WERI-Rb-1 (cell line): Measurements from ENCODE around the gene RUNX2.

Experiments
- DNase-seq: peaks from one replicate; pipeline ENCODE4 v3.0.0-alpha.2; 2020
- H3K27ac ChIP-seq: fragments of 250-450 bp; sonication (Bioruptor Pico); 2 replicates; pipeline ENCODE4 v1.5.1; 2020; ENCODE audit warnings: mild to moderate bottlenecking, moderate library complexity
- H3K27me3 ChIP-seq: fragments of 250-450 bp; sonication (Bioruptor Pico); 2 replicates; pipeline ENCODE4 v1.5.1; 2021; ENCODE audit warnings: mild to moderate bottlenecking, low read depth, moderate library complexity; ENCODE audit not compliant: insufficient read depth, severe bottlenecking
- H3K36me3 ChIP-seq: fragments of 250-450 bp; sonication (Bioruptor Pico); 2 replicates; pipeline ENCODE4 v1.5.1; 2020; ENCODE audit warnings: mild to moderate bottlenecking, moderate library complexity
- H3K4me3 ChIP-seq: 2 replicates; pipeline ENCODE4 v1.5.1; 2011; ENCODE audit warnings: low read depth, mild to moderate bottlenecking, control low read depth, low read length
- H3K9me3 ChIP-seq: fragments of 250-450 bp; sonication (Bioruptor Pico); 2 replicates; pipeline ENCODE4 v1.5.1; 2021; ENCODE audit warnings: mild to moderate bottlenecking, moderate library complexity; ENCODE audit not compliant: severe bottlenecking
- TF ChIP-seq, protein P1 (sequence below): IDR thresholded peaks from 2 replicates; pipeline ENCODE4 v1.5.1; 2011; ENCODE audit warnings: low read depth, mild to moderate bottlenecking, control low read depth, inconsistent platforms, low read length

RUNX2 gene

DNA sequence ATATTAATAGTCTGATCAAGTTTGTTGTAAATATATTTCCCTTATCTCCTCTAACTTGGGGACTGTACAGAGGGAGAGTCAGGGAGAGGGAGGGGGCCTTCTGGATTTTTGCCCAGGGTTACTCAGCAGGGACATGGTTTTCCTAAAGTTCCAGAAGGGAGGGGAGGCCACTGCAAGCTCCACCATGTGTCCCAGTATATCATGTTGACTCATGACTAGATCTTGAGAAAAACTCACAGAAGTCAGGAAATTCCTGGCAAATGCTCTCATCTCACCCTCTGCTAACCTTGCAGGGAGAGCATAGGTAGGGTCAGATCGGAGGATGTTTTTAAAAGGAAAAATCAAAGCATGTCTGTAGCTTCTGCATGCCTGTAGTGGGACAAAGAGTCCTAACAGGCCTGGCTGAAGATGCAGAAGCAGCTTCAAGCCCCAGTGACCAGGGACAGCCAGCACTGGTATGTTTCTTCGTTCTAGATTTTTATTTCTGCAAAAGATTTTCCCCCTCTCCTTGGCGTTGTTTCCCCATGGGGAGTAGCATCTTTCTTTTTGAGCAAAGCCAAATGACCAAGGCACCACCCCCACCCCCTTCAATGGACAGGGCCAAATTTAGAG lies 322.5 kb downstream of the RUNX2 start:
- H3K4me3 ChIP-seq: no peak overlapping the region
- H3K27ac ChIP-seq: no peak overlapping the region
- no peak for DNase-seq

GRCh38 chr6:45651301-45651700 lies 323.2 kb downstream of the RUNX2 start:
- Histone ChIP-seq H3K4me3 (no peak overlapping the region), H3K27me3 (no peaks in the 10 kb centered on the region), H3K27ac (no peak overlapping the region), H3K36me3 (no peaks in the 10 kb centered on the region), H3K9me3 (no peaks in the 10 kb centered on the region)
- DNase-seq: no peak
- TF ChIP-seq, protein P1, sequence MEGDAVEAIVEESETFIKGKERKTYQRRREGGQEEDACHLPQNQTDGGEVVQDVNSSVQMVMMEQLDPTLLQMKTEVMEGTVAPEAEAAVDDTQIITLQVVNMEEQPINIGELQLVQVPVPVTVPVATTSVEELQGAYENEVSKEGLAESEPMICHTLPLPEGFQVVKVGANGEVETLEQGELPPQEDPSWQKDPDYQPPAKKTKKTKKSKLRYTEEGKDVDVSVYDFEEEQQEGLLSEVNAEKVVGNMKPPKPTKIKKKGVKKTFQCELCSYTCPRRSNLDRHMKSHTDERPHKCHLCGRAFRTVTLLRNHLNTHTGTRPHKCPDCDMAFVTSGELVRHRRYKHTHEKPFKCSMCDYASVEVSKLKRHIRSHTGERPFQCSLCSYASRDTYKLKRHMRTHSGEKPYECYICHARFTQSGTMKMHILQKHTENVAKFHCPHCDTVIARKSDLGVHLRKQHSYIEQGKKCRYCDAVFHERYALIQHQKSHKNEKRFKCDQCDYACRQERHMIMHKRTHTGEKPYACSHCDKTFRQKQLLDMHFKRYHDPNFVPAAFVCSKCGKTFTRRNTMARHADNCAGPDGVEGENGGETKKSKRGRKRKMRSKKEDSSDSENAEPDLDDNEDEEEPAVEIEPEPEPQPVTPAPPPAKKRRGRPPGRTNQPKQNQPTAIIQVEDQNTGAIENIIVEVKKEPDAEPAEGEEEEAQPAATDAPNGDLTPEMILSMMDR: no peak

More for the DNA sequence above, 322.5 kb downstream of the RUNX2 start:
- Histone ChIP-seq H3K9me3 (no peaks in the 10 kb centered on the region), H3K27me3 (no peaks in the 10 kb centered on the region), H3K36me3 (no peaks in the 10 kb centered on the region)
- TF ChIP-seq, protein P1: no peak

DNA sequence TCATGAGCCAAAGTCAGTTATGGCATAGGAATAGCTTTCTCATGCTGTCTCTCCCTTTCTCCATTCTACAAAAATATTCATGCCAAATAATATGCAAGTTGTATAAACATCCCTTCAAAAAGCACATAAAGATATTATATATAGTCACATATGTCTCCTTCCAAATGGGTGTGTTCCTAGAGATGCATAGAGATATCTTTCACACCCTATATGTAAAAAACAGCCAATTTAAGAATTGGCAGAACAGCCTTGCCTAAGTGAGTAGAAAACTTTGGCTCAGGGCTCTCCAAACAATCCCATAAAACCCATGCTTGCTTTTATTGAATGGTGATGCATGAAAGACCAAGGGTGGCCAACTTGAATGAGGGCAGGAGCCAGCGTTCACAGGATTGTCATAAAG lies 324.3 kb downstream of the RUNX2 start:
- Histone ChIP-seq H3K9me3 (peaks cover 3% of the 10 kb centered on the region), H3K36me3 (no peaks in the 10 kb centered on the region), H3K27ac (no peak overlapping the region), H3K27me3 (no peaks in the 10 kb centered on the region), H3K4me3 (no peak overlapping the region)
- TF ChIP-seq, protein P1: no peak
- no peak for DNase-seq

GRCh38 chr6:45653117-45653883 lies 325.2 kb downstream of the RUNX2 start:
- Histone ChIP-seq H3K27ac (no peak overlapping the region), H3K27me3 (no peaks in the 10 kb centered on the region), H3K9me3 (peaks cover 3% of the 10 kb centered on the region), H3K36me3 (no peaks in the 10 kb centered on the region), H3K4me3 (no peak overlapping the region)
- TF ChIP-seq, protein P1: no peak
- DNase-seq: no peak

DNA sequence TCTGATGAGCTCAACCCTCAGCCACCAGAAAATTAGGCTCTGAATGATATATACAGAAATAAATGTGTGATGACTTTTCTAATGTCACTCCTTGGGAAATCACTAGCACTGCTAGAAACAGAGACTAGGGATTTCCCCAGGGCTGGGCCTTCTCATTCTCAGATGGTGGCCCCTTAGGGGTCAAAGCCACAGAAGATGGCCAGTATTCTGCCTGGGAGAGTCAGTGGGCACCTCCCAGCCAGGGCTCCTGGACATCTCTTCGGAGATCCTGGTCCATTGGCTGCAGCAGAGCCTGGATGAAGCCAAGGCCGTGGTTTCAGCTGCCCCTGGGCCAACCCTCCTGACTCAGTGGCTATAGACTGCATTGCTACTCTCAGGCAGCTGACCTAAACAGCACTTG lies 326.5 kb downstream of the RUNX2 start:
- TF ChIP-seq, protein P1: no peak
- H3K27ac ChIP-seq: no peak overlapping the region

More for the DNA sequence above, 326.5 kb downstream of the RUNX2 start:
- Histone ChIP-seq H3K27me3 (no peaks in the 10 kb centered on the region), H3K36me3 (no peaks in the 10 kb centered on the region), H3K4me3 (no peak overlapping the region), H3K9me3 (peaks cover 3% of the 10 kb centered on the region)
- no peak for DNase-seq
